Endothelial cell of umbilical vein (primary cell): ENCODE results near the gene SHOC2. TPM values are rescaled to one million over a fixed set of nuclear protein-coding genes. Genes with fewer than 3 reads are reported as not detected.

Experiments
- BruUV-seq: library from RNA; stranded (reverse); fragments of 400-500 nt; replicated peaks from 2 replicates; lab custom pipeline; 2021; lab: Mats Ljungman, UMichigan
- CTCF ChIA-PET: fragments of 300-600, 350-600 bp; sonication (Branson Sonifier 250); formaldehyde crosslinking; loops from one replicate; lab custom pipeline; 2021; ENCODE audit warnings: antibody characterized with exemption, inconsistent platforms; lab: Charles Lee
- POLR2A ChIA-PET: fragments of 300-600, 350-600 bp; sonication (Branson Sonifier 250); formaldehyde crosslinking; loops from one replicate; lab custom pipeline; 2021; ENCODE audit warnings: antibody characterized with exemption, inconsistent platforms; lab: Charles Lee
- DNase-seq: peaks from one replicate; pipeline ENCODE4 v3.0.0-alpha.2; 2011; ENCODE audit warnings: low read depth, low spot score
- FAIRE-seq: peaks from 2 replicates; lab custom pipeline; 2011; peaks lifted over from hg19 to GRCh38; lab: Jason Lieb, UNC
- H2AFZ ChIP-seq: 2 replicates; pipeline ENCODE4 v1.6.0; 2012; ENCODE audit warnings: low read depth, low read length, control low read depth, inconsistent platforms
- H3K27ac ChIP-seq: 2 replicates; pipeline ENCODE4 v1.5.1; 2011; ENCODE audit warnings: low read depth, mild to moderate bottlenecking, control low read depth, low read length, moderate library complexity; ENCODE audit not compliant: insufficient read depth
- H3K27me3 ChIP-seq, 2 experiments: 2 replicates each; pipeline versions ENCODE4 v1.6.0 to v1.6.1; 2011; ENCODE audit warnings: low read length in 2 of 2, mixed read lengths in 1 of 2; ENCODE audit not compliant: control insufficient read depth in 2 of 2, insufficient read depth in 2 of 2
- H3K36me3 ChIP-seq, 2 experiments: 2 replicates in 1 of 2; 3 replicates in 1 of 2; pipeline ENCODE4 v1.5.1; 2011; ENCODE audit warnings: low read length in 2 of 2, mild to moderate bottlenecking in 1 of 2, moderate library complexity in 1 of 2; ENCODE audit not compliant: control insufficient read depth in 2 of 2, insufficient read depth in 2 of 2; ENCODE audit errors: extremely low read depth in 1 of 2
- H3K4me1 ChIP-seq: 3 replicates; pipeline ENCODE4 v1.5.1; 2011; ENCODE audit warnings: mild to moderate bottlenecking, low read length; ENCODE audit not compliant: control insufficient read depth, insufficient read depth; ENCODE audit errors: extremely low read depth
- H3K4me2 ChIP-seq: 2 replicates; pipeline ENCODE4 v1.6.1; 2011; ENCODE audit warnings: low read length, control low read depth, mixed read lengths; ENCODE audit not compliant: insufficient read depth
- H3K4me3 ChIP-seq, 3 experiments: fragments of 200-600 bp in 1 of 3; sonication (generic), shearing (Covaris generic) in 1 of 3; replicated peaks in 1 of 3; 2 replicates each; pipeline ENCODE4 v1.5.1; 2011 to 2016; ENCODE audit warnings: control low read depth in 3 of 3, low read length in 3 of 3, mild to moderate bottlenecking in 2 of 3, inconsistent platforms in 1 of 3, low read depth in 1 of 3, moderate library complexity in 1 of 3; ENCODE audit not compliant: insufficient read depth in 1 of 3
- H3K79me2 ChIP-seq: 2 replicates; pipeline ENCODE4 v1.6.0; 2012; ENCODE audit warnings: low read length, inconsistent platforms; ENCODE audit not compliant: control insufficient read depth, insufficient read depth
- H3K9ac ChIP-seq: replicated peaks from 2 replicates; pipeline ENCODE3; 2011; ENCODE audit warnings: low read length, control low read depth; ENCODE audit not compliant: insufficient read depth; ENCODE audit errors: extremely low read depth
- H3K9me1 ChIP-seq: replicated peaks from 3 replicates; pipeline ENCODE4 v1.6.0; 2011; ENCODE audit warnings: mild to moderate bottlenecking, low read length; ENCODE audit not compliant: control insufficient read depth, insufficient read depth; ENCODE audit errors: extremely low read depth
- H3K9me3 ChIP-seq: replicated peaks from 2 replicates; pipeline ENCODE4 v1.5.1; 2012; ENCODE audit warnings: low read length, inconsistent platforms; ENCODE audit not compliant: control insufficient read depth, insufficient read depth
- H4K20me1 ChIP-seq: replicated peaks from 2 replicates; pipeline ENCODE3; 2011; ENCODE audit warnings: mild to moderate bottlenecking, low read length; ENCODE audit not compliant: control insufficient read depth, insufficient read depth; ENCODE audit errors: extremely low read depth
- EZH2 ChIP-seq: IDR thresholded peaks from 2 replicates; pipeline ENCODE4 v1.6.1; 2012; ENCODE audit warnings: borderline replicate concordance, low read depth, mild to moderate bottlenecking, moderate library complexity, low read length, inconsistent platforms; ENCODE audit not compliant: severe bottlenecking
- FOS ChIP-seq: IDR thresholded peaks from 2 replicates; pipeline ENCODE4 v1.6.1; 2011; ENCODE audit warnings: mild to moderate bottlenecking, low read length, moderate library complexity, borderline replicate concordance; ENCODE audit not compliant: insufficient read depth
- GATA2 ChIP-seq: IDR thresholded peaks from 2 replicates; pipeline ENCODE4 v1.7.0; 2011; ENCODE audit warnings: low read depth, mild to moderate bottlenecking, moderate library complexity, mixed read lengths, low read length; ENCODE audit not compliant: insufficient read length, insufficient read depth
- POLR2A ChIP-seq: IDR thresholded peaks from 2 replicates; pipeline ENCODE4 v1.6.1; 2012; ENCODE audit warnings: low read depth, mild to moderate bottlenecking, control low read depth, low read length
- POLR2AphosphoS5 ChIP-seq: IDR thresholded peaks from 2 replicates; pipeline ENCODE4 v1.6.1; 2012; ENCODE audit warnings: low read depth, mild to moderate bottlenecking, control low read depth, low read length, moderate library complexity; ENCODE audit not compliant: insufficient read depth
- dilution Hi-C: fragments of 300-500 bp; cut with MboI; formaldehyde crosslinking; loops from one replicate; pipeline ENCODE4 v1.15.0; 2019; ENCODE audit warnings: low sequenced_read_pairs; ENCODE audit not compliant: extremely low pct_ligation_motif_present
- intact Hi-C: fragments of 100-400 bp; cut with micrococcal nuclease; formaldehyde crosslinking; loops from one replicate; pipeline ENCODE4 v1.10.0; 2022
- polyA plus RNA-seq, 4 experiments: library from polyadenylated mRNA; depleted of rRNA in 3 of 4; stranded (reverse) in 3 of 4; unstranded in 1 of 4; fragments of >200 nt; gene quantifications; 2 replicates each; pipeline versions ENCODE4 v1.2.1 to v1.2.3, GENCODE V29; 2011 to 2012; ENCODE audit warnings: missing spikeins in 1 of 4
- total RNA-seq: library from RNA; stranded (reverse); gene quantifications from 2 replicates; pipeline ENCODE4 v1.2.3, GENCODE V29; 2021

SHOC2 gene
- total and polyA plus RNA-seq, 2 donors (not counting 3 experiments of a cell fraction or from before 2014, with no cell fraction given) = 13.0 to 37.1 TPM

GRCh38 chr10:111018021-111018420, 98.6 kb downstream of the SHOC2 start:
- intact Hi-C loops (no loop called here), dilution Hi-C loops (no loop called here)
- CTCF ChIA-PET = no interaction called here
- no peak for TF ChIP-seq POLR2AphosphoS5
- TF ChIP-seq EZH2 = no peak
- no peak for TF ChIP-seq POLR2A
- TF ChIP-seq FOS = no peak
- FAIRE-seq = no peak
- no peaks in the 10 kb centered on the region for H3K79me2 ChIP-seq
- no peaks in the 10 kb centered on the region for H4K20me1 ChIP-seq
- H3K9ac ChIP-seq = no peak overlapping the region
- no peak overlapping the region for H3K27ac ChIP-seq
- no TSS peak for BruUV-seq
- peaks cover 0 to 3% of the 10 kb centered on the region in 2 experiments for H3K36me3 ChIP-seq
- no peaks in the 10 kb centered on the region for H3K9me1 ChIP-seq
- DNase-seq = no peak
- no peak overlapping the region for H2AFZ ChIP-seq
- no peaks in the 10 kb centered on the region for H3K9me3 ChIP-seq
- H3K4me2 ChIP-seq = no peak overlapping the region
- POLR2A ChIA-PET = no interaction called here
- no peaks in the 10 kb centered on the region for H3K27me3 ChIP-seq
- H3K4me3 ChIP-seq = no peak overlapping the region
- H3K4me1 ChIP-seq = no peaks in the 10 kb centered on the region

GRCh38 chr10:111023060-111023459, 103.7 kb downstream of the SHOC2 start:
- H3K9me3 ChIP-seq = no peaks in the 10 kb centered on the region
- no peak overlapping the region for H3K9ac ChIP-seq
- H3K27ac ChIP-seq = no peak overlapping the region
- H3K27me3 ChIP-seq = no peaks in the 10 kb centered on the region
- DNase-seq = no peak
- no TSS peak for BruUV-seq
- FAIRE-seq = no peak
- H2AFZ ChIP-seq = no peak overlapping the region
- H3K4me3 ChIP-seq = no peak overlapping the region
- no peaks in the 10 kb centered on the region for H4K20me1 ChIP-seq
- intact Hi-C loops (no loop called here), dilution Hi-C loops (no loop called here)
- no peaks in the 10 kb centered on the region for H3K79me2 ChIP-seq
- POLR2A ChIA-PET = no interaction called here
- H3K4me1 ChIP-seq = no peaks in the 10 kb centered on the region
- TF ChIP-seq EZH2 (no peak), FOS (no peak), GATA2 (no peak)
- H3K4me2 ChIP-seq = no peak overlapping the region
- peaks cover 0 to 3% of the 10 kb centered on the region in 2 experiments for H3K36me3 ChIP-seq
- CTCF ChIA-PET = interaction anchor here (1.0 kb wide), 1 partner anchor 24 kb away, joined by 3 read pairs; no protein-coding TSS in a partner anchor
- no peaks in the 10 kb centered on the region for H3K9me1 ChIP-seq
